ENCODE results near the gene MCRIP1. TPM values are rescaled to one million over a fixed set of nuclear protein-coding genes. Genes with fewer than 3 reads are reported as not detected.

The MCRIP1 gene
- total and polyA plus RNA-seq, 2 of the 13 experiments (the other 11 are each of a cell fraction or from before 2014, with no cell fraction given) = 79.7 to 84.9 TPM

DNA sequence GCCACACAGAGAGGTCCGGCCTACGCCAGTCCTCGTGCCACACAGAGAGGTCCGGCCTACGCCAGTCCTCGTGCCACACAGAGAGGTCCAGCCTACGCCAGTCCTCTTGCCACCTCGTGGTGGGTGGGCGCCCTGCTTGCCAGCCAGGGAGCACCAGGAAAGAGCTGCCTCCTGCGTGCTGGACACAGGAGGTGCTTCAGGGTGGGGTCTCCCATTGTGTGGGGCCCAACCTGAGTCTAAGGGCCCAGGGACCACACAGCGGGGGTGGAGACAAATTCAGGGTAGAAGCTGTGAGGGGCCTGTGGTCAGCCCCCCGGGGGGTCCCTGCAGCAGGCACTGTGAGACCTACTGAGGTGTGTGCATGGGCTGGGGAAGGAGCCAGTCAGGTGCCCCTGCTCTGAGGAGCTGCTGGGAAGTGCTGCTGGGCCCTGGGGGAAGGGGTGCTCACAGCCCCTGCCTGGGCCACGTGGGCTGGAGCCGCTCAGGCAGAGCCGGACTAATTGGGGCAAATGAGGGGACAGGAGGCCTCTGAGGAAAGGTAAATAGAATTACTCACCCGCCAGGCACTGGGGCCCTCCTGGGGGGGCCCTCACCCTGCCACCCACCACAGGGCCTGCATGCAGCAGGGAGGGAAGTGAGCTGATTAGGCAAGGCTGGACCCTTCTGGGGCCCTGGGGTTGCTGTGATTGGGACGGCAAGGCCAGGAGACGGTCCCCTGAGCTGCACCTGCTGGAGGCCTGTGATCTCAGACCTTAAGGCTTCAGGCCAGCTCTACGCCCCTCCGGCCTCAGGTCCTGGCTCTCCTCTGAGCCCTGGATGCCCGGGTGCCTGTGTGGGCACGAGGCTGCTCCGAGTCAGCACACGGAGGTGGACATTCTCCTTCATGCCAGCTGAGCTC, 18.1 kb downstream of the MCRIP1 start (continued):
- TF ChIP-seq, protein P1, sequence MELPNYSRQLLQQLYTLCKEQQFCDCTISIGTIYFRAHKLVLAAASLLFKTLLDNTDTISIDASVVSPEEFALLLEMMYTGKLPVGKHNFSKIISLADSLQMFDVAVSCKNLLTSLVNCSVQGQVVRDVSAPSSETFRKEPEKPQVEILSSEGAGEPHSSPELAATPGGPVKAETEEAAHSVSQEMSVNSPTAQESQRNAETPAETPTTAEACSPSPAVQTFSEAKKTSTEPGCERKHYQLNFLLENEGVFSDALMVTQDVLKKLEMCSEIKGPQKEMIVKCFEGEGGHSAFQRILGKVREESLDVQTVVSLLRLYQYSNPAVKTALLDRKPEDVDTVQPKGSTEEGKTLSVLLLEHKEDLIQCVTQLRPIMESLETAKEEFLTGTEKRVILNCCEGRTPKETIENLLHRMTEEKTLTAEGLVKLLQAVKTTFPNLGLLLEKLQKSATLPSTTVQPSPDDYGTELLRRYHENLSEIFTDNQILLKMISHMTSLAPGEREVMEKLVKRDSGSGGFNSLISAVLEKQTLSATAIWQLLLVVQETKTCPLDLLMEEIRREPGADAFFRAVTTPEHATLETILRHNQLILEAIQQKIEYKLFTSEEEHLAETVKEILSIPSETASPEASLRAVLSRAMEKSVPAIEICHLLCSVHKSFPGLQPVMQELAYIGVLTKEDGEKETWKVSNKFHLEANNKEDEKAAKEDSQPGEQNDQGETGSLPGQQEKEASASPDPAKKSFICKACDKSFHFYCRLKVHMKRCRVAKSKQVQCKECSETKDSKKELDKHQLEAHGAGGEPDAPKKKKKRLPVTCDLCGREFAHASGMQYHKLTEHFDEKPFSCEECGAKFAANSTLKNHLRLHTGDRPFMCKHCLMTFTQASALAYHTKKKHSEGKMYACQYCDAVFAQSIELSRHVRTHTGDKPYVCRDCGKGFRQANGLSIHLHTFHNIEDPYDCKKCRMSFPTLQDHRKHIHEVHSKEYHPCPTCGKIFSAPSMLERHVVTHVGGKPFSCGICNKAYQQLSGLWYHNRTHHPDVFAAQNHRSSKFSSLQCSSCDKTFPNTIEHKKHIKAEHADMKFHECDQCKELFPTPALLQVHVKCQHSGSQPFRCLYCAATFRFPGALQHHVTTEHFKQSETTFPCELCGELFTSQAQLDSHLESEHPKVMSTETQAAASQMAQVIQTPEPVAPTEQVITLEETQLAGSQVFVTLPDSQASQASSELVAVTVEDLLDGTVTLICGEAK (IDR thresholded peaks at IDR 0.05) = no peak
- TF ChIP-seq, protein P1 (CRISPR knock-in tag; IDR thresholded peaks at IDR 0.05) = peak; percentile 42; the same call in 1 of the 2 replicates
- 0 out of 2 replicates have a peak, but pooled peaks have one; percentile 18 for TF ChIP-seq GATA4 (IDR thresholded peaks at IDR 0.05; ENCODE audit: borderline replicate concordance, low read depth)
- TF ChIP-seq RCOR2 (CRISPR knock-in tag; IDR thresholded peaks at IDR 0.05) = no peak
- no peak for TF ChIP-seq ZNF773 (CRISPR knock-in tag; IDR thresholded peaks at IDR 0.05; ENCODE audit: borderline replicate concordance)
- TF ChIP-seq, protein P2, sequence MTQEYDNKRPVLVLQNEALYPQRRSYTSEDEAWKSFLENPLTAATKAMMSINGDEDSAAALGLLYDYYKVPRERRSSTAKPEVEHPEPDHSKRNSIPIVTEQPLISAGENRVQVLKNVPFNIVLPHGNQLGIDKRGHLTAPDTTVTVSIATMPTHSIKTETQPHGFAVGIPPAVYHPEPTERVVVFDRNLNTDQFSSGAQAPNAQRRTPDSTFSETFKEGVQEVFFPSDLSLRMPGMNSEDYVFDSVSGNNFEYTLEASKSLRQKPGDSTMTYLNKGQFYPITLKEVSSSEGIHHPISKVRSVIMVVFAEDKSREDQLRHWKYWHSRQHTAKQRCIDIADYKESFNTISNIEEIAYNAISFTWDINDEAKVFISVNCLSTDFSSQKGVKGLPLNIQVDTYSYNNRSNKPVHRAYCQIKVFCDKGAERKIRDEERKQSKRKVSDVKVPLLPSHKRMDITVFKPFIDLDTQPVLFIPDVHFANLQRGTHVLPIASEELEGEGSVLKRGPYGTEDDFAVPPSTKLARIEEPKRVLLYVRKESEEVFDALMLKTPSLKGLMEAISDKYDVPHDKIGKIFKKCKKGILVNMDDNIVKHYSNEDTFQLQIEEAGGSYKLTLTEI (CRISPR knock-in tag; conservative IDR thresholded peaks at IDR 0.05) = no peak
- TF ChIP-seq ZNF124 (CRISPR knock-in tag; IDR thresholded peaks at IDR 0.05) = 0 out of 2 replicates have a peak, but pooled peaks have one; percentile 20
- TF ChIP-seq RORA (CRISPR knock-in tag; IDR thresholded peaks at IDR 0.05) = no peak
- TF ChIP-seq, protein P3, sequence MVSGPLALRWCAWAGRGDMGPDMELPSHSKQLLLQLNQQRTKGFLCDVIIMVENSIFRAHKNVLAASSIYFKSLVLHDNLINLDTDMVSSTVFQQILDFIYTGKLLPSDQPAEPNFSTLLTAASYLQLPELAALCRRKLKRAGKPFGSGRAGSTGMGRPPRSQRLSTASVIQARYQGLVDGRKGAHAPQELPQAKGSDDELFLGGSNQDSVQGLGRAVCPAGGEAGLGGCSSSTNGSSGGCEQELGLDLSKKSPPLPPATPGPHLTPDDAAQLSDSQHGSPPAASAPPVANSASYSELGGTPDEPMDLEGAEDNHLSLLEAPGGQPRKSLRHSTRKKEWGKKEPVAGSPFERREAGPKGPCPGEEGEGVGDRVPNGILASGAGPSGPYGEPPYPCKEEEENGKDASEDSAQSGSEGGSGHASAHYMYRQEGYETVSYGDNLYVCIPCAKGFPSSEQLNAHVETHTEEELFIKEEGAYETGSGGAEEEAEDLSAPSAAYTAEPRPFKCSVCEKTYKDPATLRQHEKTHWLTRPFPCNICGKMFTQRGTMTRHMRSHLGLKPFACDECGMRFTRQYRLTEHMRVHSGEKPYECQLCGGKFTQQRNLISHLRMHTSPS (CRISPR knock-in tag; IDR thresholded peaks at IDR 0.05; ENCODE audit: low read depth) = peak; percentile 77; the same call in 1 of the 2 replicates
- no peak for TF ChIP-seq ZNF230 (CRISPR knock-in tag; IDR thresholded peaks at IDR 0.05)
